ENCODE results near the gene HES5.
"Not testable (repeated sequence)": the region's sequence is repeated elsewhere in the genome, so short reads cannot be mapped to it uniquely, and the experiment has no call there.

HES5 gene
- 0 to 0.25 (median 0) reads per million in 9 experiments for total RNA-seq

GRCh38 chr1:2529784-2530512, at the start of gene HES5:
HES5 (minus strand) TSS chr1:2530263; CDS start chr1:2530164, 99 bp downstream.
- no peak for DNase-seq
- H3K27me3 Mint-ChIP-seq: peaks cover 14 to 59% of the 10 kb centered on the region in 2 donors
- no peak for ATAC-seq (replicated peaks)
- H3K9me3 Mint-ChIP-seq: no peaks in the 10 kb centered on the region
- H3K4me1 Mint-ChIP-seq (ENCODE audit: low read depth in 2 of 2): peaks cover 7 to 14% of the 10 kb centered on the region in 2 donors
- H3K4me3 Mint-ChIP-seq: peak within 1 kb of the TSS; percentile 74 to 75
- H3K36me3 Mint-ChIP-seq (ENCODE audit: insufficient read depth): peaks cover 9% of the 10 kb centered on the region
- H3K27ac Mint-ChIP-seq: no peak within 1 kb of the TSS

- DNase-seq: no peak
- peaks cover 0 to 4% of the 10 kb centered on the region in 2 donors for H3K9me3 Mint-ChIP-seq
- peak overlapping the region; percentile 99 to 100 for H3K27ac Mint-ChIP-seq
- H3K4me1 Mint-ChIP-seq (ENCODE audit: low read depth in 2 of 2): peaks cover 20 to 23% of the 10 kb centered on the region in 2 donors
- peaks cover 21% of the 10 kb centered on the region for H3K36me3 Mint-ChIP-seq (ENCODE audit: insufficient read depth)
- peak overlapping the region; percentile 79 to 84 for H3K4me3 Mint-ChIP-seq
- no peak for ATAC-seq (replicated peaks)
- no peaks in the 10 kb centered on the region for H3K27me3 Mint-ChIP-seq
Measured at GRCh38 chr1:2578758-2579118, 48.7 kb upstream of the HES5 start.

GRCh38 chr1:2577565-2578075, 47.6 kb upstream of the HES5 start:
- peak overlapping the region; percentile 79 to 84 for H3K4me3 Mint-ChIP-seq
- ATAC-seq (replicated peaks): peak; percentile 40
- peak overlapping the region; percentile 99 to 100 for H3K27ac Mint-ChIP-seq
- peaks cover 21% of the 10 kb centered on the region for H3K36me3 Mint-ChIP-seq (ENCODE audit: insufficient read depth)
- H3K4me1 Mint-ChIP-seq (ENCODE audit: low read depth in 2 of 2): peaks cover 19 to 23% of the 10 kb centered on the region in 2 donors
- peaks cover 4 to 15% of the 10 kb centered on the region in 2 donors for H3K9me3 Mint-ChIP-seq
- peak in 1 of 3 experiments; percentile 26 for DNase-seq
- H3K27me3 Mint-ChIP-seq: not testable (repeated sequence)

- no peak for DNase-seq
Measured at GRCh38 chr1:2575801-2576663, 46.0 kb upstream of the HES5 start.

GRCh38 chr1:2574350-2574749, 44.3 kb upstream of the HES5 start:
- no peak overlapping the region for H3K4me3 Mint-ChIP-seq
- H3K36me3 Mint-ChIP-seq (ENCODE audit: insufficient read depth): peaks cover 21% of the 10 kb centered on the region
- DNase-seq (no peak), ATAC-seq (replicated peaks) (no peak)
- H3K4me1 Mint-ChIP-seq (ENCODE audit: low read depth in 2 of 2): peaks cover 14 to 19% of the 10 kb centered on the region in 2 donors
- H3K9me3 Mint-ChIP-seq: peaks cover 4 to 17% of the 10 kb centered on the region in 2 donors
- no peaks in the 10 kb centered on the region for H3K27me3 Mint-ChIP-seq
- no peak overlapping the region for H3K27ac Mint-ChIP-seq

More at GRCh38 chr1:2575801-2576663, 46.0 kb upstream of the HES5 start:
- ATAC-seq (replicated peaks): no peak
- peaks cover 21% of the 10 kb centered on the region for H3K36me3 Mint-ChIP-seq (ENCODE audit: insufficient read depth)
- peaks cover 4 to 17% of the 10 kb centered on the region in 2 donors for H3K9me3 Mint-ChIP-seq
- peak overlapping the region; percentile 38 to 44 for H3K4me3 Mint-ChIP-seq
- H3K27me3 Mint-ChIP-seq: no peaks in the 10 kb centered on the region
- H3K27ac Mint-ChIP-seq: peak overlapping the region; percentile 41 to 78
- H3K4me1 Mint-ChIP-seq (ENCODE audit: low read depth in 2 of 2): peaks cover 16 to 19% of the 10 kb centered on the region in 2 donors

- Mint-ChIP-seq H3K27ac (no peak overlapping the region), H3K9me3 (peaks cover 4 to 17% of the 10 kb centered on the region in 2 donors), H3K4me3 (no peak overlapping the region), H3K4me1 (ENCODE audit: low read depth in 2 of 2) (peaks cover 8 to 11% of the 10 kb centered on the region in 2 donors), H3K36me3 (ENCODE audit: insufficient read depth) (peaks cover 18% of the 10 kb centered on the region), H3K27me3 (no peaks in the 10 kb centered on the region)
- DNase-seq (no peak), ATAC-seq (replicated peaks) (no peak)
Measured at GRCh38 chr1:2573250-2573920, 43.3 kb upstream of the HES5 start.

- H3K36me3 Mint-ChIP-seq (ENCODE audit: insufficient read depth): no peaks in the 10 kb centered on the region
- no peaks in the 10 kb centered on the region for H3K4me1 Mint-ChIP-seq (ENCODE audit: low read depth in 2 of 2)
Measured at GRCh38 chr1:2571348-2571747, 41.3 kb upstream of the HES5 start.

GRCh38 chr1:2570332-2570731, 40.3 kb upstream of the HES5 start:
- ATAC-seq (replicated peaks) (no peak), DNase-seq (no peak)
- Mint-ChIP-seq H3K27ac (no peak overlapping the region), H3K9me3 (peaks cover 4 to 17% of the 10 kb centered on the region in 2 donors), H3K4me3 (no peak overlapping the region), H3K27me3 (no peaks in the 10 kb centered on the region), H3K36me3 (ENCODE audit: insufficient read depth) (no peaks in the 10 kb centered on the region), H3K4me1 (ENCODE audit: low read depth in 2 of 2) (no peaks in the 10 kb centered on the region)

More at GRCh38 chr1:2571348-2571747, 41.3 kb upstream of the HES5 start:
- DNase-seq: no peak
- H3K4me3 Mint-ChIP-seq: no peak overlapping the region
- H3K9me3 Mint-ChIP-seq: peaks cover 4 to 17% of the 10 kb centered on the region in 2 donors
- H3K27ac Mint-ChIP-seq: no peak overlapping the region
- ATAC-seq (replicated peaks): no peak
- no peaks in the 10 kb centered on the region for H3K27me3 Mint-ChIP-seq

- not testable (repeated sequence) for H3K4me3 Mint-ChIP-seq; ATAC-seq (replicated peaks); H3K4me1 Mint-ChIP-seq (ENCODE audit: low read depth in 2 of 2); H3K27me3 Mint-ChIP-seq; H3K36me3 Mint-ChIP-seq (ENCODE audit: insufficient read depth); DNase-seq; H3K27ac Mint-ChIP-seq
- peaks cover 4 to 17% of the 10 kb centered on the region in 2 donors for H3K9me3 Mint-ChIP-seq
Measured at GRCh38 chr1:2569703-2570102, 39.6 kb upstream of the HES5 start.

GRCh38 chr1:2569060-2569459, 39.0 kb upstream of the HES5 start:
- H3K9me3 Mint-ChIP-seq: peaks cover 4 to 16% of the 10 kb centered on the region in 2 donors
- H3K27ac Mint-ChIP-seq: peak overlapping the region in 1 of 2 donors; percentile 49
- no peak for ATAC-seq (replicated peaks)
- H3K36me3 Mint-ChIP-seq (ENCODE audit: insufficient read depth): no peaks in the 10 kb centered on the region
- no peak overlapping the region for H3K4me3 Mint-ChIP-seq
- H3K27me3 Mint-ChIP-seq: no peaks in the 10 kb centered on the region
- no peak for DNase-seq
- H3K4me1 Mint-ChIP-seq (ENCODE audit: low read depth in 2 of 2): no peaks in the 10 kb centered on the region

GRCh38 chr1:2568187-2568816, 38.2 kb upstream of the HES5 start:
- not testable (repeated sequence) for DNase-seq; H3K4me1 Mint-ChIP-seq (ENCODE audit: low read depth in 2 of 2); H3K9me3 Mint-ChIP-seq; H3K27ac Mint-ChIP-seq; H3K27me3 Mint-ChIP-seq; ATAC-seq (replicated peaks); H3K4me3 Mint-ChIP-seq; H3K36me3 Mint-ChIP-seq (ENCODE audit: insufficient read depth)

GRCh38 chr1:2567083-2567679, 37.1 kb upstream of the HES5 start:
- Mint-ChIP-seq H3K4me1 (ENCODE audit: low read depth in 2 of 2) (no peaks in the 10 kb centered on the region), H3K9me3 (no peaks in the 10 kb centered on the region), H3K27ac (no peak overlapping the region), H3K27me3 (no peaks in the 10 kb centered on the region), H3K36me3 (ENCODE audit: insufficient read depth) (no peaks in the 10 kb centered on the region), H3K4me3 (no peak overlapping the region)
- no peak for DNase-seq
- ATAC-seq (replicated peaks): no peak

Measured in effector memory CD8-positive, alpha-beta T cell (primary cell).